Vagina (tissue), 2 donors: ENCODE measurements around the gene PKDCC.

Source experiments
- POLR2A ChIP-seq, 2 donors: fragments of 450-650 bp; IDR thresholded peaks; one replicate each; pipeline ENCODE4 v1.6.1; 2017; ENCODE audit warnings: antibody characterized with exemption in 2 of 2, mild to moderate bottlenecking in 2 of 2, moderate library complexity in 2 of 2
- POLR2AphosphoS5 ChIP-seq, 2 donors: sonication (generic); formaldehyde crosslinking; IDR thresholded peaks; one replicate each; pipeline ENCODE4 v1.9.0; 2017; ENCODE audit warnings: antibody characterized with exemption in 2 of 2, mild to moderate bottlenecking in 2 of 2, low read depth in 1 of 2; ENCODE audit not compliant: insufficient read depth in 1 of 2
- TF ChIP-seq, protein P1 (sequence below), 3 experiments: fragments of 450-650 bp in 2 of 3; fragments of 200-600 bp in 1 of 3; sonication (generic) in 1 of 3; IDR thresholded peaks; one replicate each; pipeline ENCODE4 v1.5.1; 2017 to 2019; ENCODE audit warnings: antibody characterized with exemption in 3 of 3, mild to moderate bottlenecking in 2 of 3, moderate library complexity in 2 of 3

DNA sequence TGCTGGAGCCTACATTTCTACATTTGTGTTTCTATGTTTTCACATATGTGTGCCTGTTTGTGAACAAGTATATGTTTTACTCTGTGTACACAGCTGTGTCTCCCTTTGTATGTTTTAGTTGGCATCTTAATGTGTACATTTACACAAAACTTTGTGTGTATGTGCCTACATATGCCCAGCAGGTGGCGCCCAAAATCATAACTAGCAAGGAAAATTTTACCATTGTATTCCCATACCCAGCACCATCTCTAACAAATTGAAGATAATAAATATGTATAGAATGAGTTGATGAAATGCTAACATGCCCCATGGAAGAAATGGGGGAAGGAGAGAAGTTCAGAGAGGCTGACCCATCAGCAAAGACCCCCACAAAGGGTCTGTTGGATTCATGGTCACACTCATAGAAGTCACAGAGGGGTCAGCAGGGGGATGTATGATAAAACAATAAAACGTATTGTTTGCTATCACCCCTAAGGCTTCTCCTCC, 48.1 kb downstream of the PKDCC start:
- TF ChIP-seq, protein P1, sequence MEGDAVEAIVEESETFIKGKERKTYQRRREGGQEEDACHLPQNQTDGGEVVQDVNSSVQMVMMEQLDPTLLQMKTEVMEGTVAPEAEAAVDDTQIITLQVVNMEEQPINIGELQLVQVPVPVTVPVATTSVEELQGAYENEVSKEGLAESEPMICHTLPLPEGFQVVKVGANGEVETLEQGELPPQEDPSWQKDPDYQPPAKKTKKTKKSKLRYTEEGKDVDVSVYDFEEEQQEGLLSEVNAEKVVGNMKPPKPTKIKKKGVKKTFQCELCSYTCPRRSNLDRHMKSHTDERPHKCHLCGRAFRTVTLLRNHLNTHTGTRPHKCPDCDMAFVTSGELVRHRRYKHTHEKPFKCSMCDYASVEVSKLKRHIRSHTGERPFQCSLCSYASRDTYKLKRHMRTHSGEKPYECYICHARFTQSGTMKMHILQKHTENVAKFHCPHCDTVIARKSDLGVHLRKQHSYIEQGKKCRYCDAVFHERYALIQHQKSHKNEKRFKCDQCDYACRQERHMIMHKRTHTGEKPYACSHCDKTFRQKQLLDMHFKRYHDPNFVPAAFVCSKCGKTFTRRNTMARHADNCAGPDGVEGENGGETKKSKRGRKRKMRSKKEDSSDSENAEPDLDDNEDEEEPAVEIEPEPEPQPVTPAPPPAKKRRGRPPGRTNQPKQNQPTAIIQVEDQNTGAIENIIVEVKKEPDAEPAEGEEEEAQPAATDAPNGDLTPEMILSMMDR (IDR thresholded peaks at IDR 0.05) = peak; percentile 66 to 97 (median 73)
- TF ChIP-seq POLR2A (IDR thresholded peaks at IDR 0.05) (no peak), POLR2AphosphoS5 (IDR thresholded peaks at IDR 0.05; ENCODE audit: insufficient read depth in 1 of 2, low read depth in 1 of 2) (peak in 1 of 2 donors; percentile 48)
